Measurements from ENCODE around the gene MTA3.

The MTA3 gene

GRCh38 chr2:42777883-42778805 lies 209.7 kb downstream of the MTA3 start:
- no peak overlapping the region for H3K4me3 ChIP-seq (ENCODE audit: low read length)
- WGBS (ENCODE audit: insufficient coverage, insufficient read length) = no CpG with 5 or more reads among the region's 3 CpGs
- no peaks in the 10 kb centered on the region for H3K36me3 ChIP-seq (ENCODE audit: control insufficient read depth, insufficient read depth, low read length)
- DNase-seq (ENCODE audit: low read depth, low spot score) = no peak
- peaks cover 2% of the 10 kb centered on the region; the same call in 1 of the 2 replicates for H3K9me3 ChIP-seq (ENCODE audit: control insufficient read depth, insufficient read depth, low read length)
- H3K27ac ChIP-seq (ENCODE audit: low read length) = no peak overlapping the region
- H3K27me3 ChIP-seq (ENCODE audit: control insufficient read depth, insufficient read depth, low read length) = no peaks in the 10 kb centered on the region
- peaks cover 1% of the 10 kb centered on the region for H3K4me1 ChIP-seq (ENCODE audit: control insufficient read depth, insufficient read depth, low read length)

- Histone ChIP-seq H3K4me3 (ENCODE audit: low read length) (no peak overlapping the region), H3K36me3 (ENCODE audit: control insufficient read depth, insufficient read depth, low read length) (no peaks in the 10 kb centered on the region), H3K27me3 (ENCODE audit: control insufficient read depth, insufficient read depth, low read length) (no peaks in the 10 kb centered on the region), H3K9me3 (ENCODE audit: control insufficient read depth, insufficient read depth, low read length) (peaks cover 2% of the 10 kb centered on the region; the same call in 1 of the 2 replicates), H3K27ac (ENCODE audit: low read length) (no peak overlapping the region), H3K4me1 (ENCODE audit: control insufficient read depth, insufficient read depth, low read length) (no peaks in the 10 kb centered on the region; the same call in 1 of the 2 replicates)
- WGBS (ENCODE audit: insufficient coverage, insufficient read length) = no CpG with 5 or more reads among the region's 1 CpG
- DNase-seq (ENCODE audit: low read depth, low spot score) = no peak
Measured at GRCh38 chr2:42781181-42781580, 212.7 kb downstream of the MTA3 start.

DNA sequence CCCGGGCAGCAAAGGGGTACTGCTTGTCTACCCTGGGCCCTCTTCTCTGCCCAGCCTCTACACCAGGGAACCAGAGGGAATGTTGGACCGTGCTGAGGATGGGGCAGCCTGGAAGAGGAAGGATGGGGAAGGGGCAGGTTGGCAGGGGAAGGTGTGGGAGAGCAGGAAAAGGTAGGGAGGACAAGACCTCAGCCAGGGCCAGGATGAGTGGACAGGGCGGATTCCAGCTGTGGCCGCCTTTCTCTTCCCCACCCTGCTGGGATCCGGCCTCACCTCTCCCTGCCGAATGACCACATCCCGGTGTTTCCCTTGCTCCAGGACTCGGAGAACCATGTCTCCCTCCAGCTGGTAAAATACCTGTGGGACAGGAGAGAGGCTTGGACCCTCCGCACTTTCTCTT lies 215.1 kb downstream of the MTA3 start:
- no peak for DNase-seq (ENCODE audit: low read depth, low spot score)
- H3K27ac ChIP-seq (ENCODE audit: low read length) = no peak overlapping the region
- H3K4me3 ChIP-seq (ENCODE audit: low read length) = no peak overlapping the region
- H3K9me3 ChIP-seq (ENCODE audit: control insufficient read depth, insufficient read depth, low read length) = peaks cover 1% of the 10 kb centered on the region; the same call in 1 of the 2 replicates
- H3K36me3 ChIP-seq (ENCODE audit: control insufficient read depth, insufficient read depth, low read length) = no peaks in the 10 kb centered on the region
- no peaks in the 10 kb centered on the region for H3K27me3 ChIP-seq (ENCODE audit: control insufficient read depth, insufficient read depth, low read length)
- H3K4me1 ChIP-seq (ENCODE audit: control insufficient read depth, insufficient read depth, low read length) = no peaks in the 10 kb centered on the region; the same call in 1 of the 2 replicates
- WGBS (ENCODE audit: insufficient coverage, insufficient read length) = no CpG with 5 or more reads among the region's 9 CpGs

DNA sequence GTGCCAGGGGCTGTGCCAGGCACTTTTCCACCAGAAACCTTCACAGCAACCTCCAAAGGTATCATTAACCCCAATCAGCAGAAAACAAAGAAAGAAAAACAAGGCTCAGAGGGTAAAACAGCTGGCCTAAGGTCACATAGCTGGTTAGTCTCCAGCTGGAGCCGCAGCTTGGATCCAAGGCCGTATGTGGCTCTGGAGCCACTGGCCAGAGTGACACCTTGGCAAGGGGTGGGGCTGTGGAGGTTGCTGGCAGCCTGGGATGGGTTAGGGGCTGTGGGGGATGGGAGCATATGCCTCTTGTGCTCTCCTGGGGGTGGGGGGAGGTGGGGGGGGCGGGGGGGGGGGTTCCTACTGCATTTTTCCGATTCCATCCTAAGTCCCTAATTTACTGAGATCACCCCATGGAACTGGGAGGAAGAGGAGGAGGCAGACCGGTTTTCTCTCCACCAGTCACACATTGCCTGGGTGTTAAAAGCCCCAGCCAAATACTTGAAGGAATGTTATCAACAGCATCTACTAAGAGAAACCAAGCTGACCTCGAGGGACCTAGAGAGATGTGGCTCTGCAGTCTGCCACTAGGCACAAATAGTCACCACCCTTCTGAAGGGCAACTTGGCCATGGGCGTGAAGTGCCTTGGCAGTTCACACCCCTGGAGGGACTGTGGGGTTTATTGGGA lies 215.9 kb downstream of the MTA3 start:
- no peak overlapping the region for H3K27ac ChIP-seq (ENCODE audit: low read length)
- no peaks in the 10 kb centered on the region for H3K36me3 ChIP-seq (ENCODE audit: control insufficient read depth, insufficient read depth, low read length)
- no peak overlapping the region for H3K4me3 ChIP-seq (ENCODE audit: low read length)
- no peaks in the 10 kb centered on the region for H3K27me3 ChIP-seq (ENCODE audit: control insufficient read depth, insufficient read depth, low read length)
- DNase-seq (ENCODE audit: low read depth, low spot score) = no peak
- no peaks in the 10 kb centered on the region; the same call in 1 of the 2 replicates for H3K4me1 ChIP-seq (ENCODE audit: control insufficient read depth, insufficient read depth, low read length)
- H3K9me3 ChIP-seq (ENCODE audit: control insufficient read depth, insufficient read depth, low read length) = no peaks in the 10 kb centered on the region
- no CpG with 5 or more reads among the region's 7 CpGs for WGBS (ENCODE audit: insufficient coverage, insufficient read length)

- H3K4me3 ChIP-seq (ENCODE audit: low read length) = no peak overlapping the region
- no peaks in the 10 kb centered on the region for H3K27me3 ChIP-seq (ENCODE audit: control insufficient read depth, insufficient read depth, low read length)
- H3K4me1 ChIP-seq (ENCODE audit: control insufficient read depth, insufficient read depth, low read length) = no peaks in the 10 kb centered on the region; the same call in 1 of the 2 replicates
- no peak overlapping the region for H3K27ac ChIP-seq (ENCODE audit: low read length)
- no peak for DNase-seq (ENCODE audit: low read depth, low spot score)
- WGBS (ENCODE audit: insufficient coverage, insufficient read length) = no CpG with 5 or more reads among the region's 15 CpGs
- H3K9me3 ChIP-seq (ENCODE audit: control insufficient read depth, insufficient read depth, low read length) = no peaks in the 10 kb centered on the region
- no peaks in the 10 kb centered on the region for H3K36me3 ChIP-seq (ENCODE audit: control insufficient read depth, insufficient read depth, low read length)
Measured at GRCh38 chr2:42786561-42787345, 218.3 kb downstream of the MTA3 start.

DNA sequence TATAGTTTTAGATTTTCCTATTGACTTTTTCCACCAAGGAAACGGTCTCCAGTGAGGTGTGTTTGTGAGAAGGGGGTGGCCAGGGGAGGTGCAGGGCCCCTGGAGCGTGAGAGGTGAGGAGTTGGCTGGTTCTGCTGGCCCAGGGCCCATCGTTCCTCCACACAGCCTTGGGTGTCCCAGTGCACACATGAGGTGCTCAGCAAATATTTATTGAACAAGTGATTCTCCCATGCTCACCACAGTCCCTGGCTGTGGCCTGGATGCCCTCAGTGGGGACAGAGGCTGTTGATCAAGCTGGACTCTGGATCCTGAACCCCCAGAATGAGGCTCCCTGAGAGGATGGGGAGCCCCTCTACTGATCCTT lies 219.0 kb downstream of the MTA3 start:
- DNase-seq (ENCODE audit: low read depth, low spot score) = no peak
- Histone ChIP-seq H3K36me3 (ENCODE audit: control insufficient read depth, insufficient read depth, low read length) (no peaks in the 10 kb centered on the region), H3K27ac (ENCODE audit: low read length) (no peak overlapping the region), H3K4me1 (ENCODE audit: control insufficient read depth, insufficient read depth, low read length) (no peaks in the 10 kb centered on the region; the same call in 1 of the 2 replicates), H3K27me3 (ENCODE audit: control insufficient read depth, insufficient read depth, low read length) (no peaks in the 10 kb centered on the region), H3K4me3 (ENCODE audit: low read length) (no peak overlapping the region), H3K9me3 (ENCODE audit: control insufficient read depth, insufficient read depth, low read length) (no peaks in the 10 kb centered on the region)
- WGBS (ENCODE audit: insufficient coverage, insufficient read length) = no CpG with 5 or more reads among the region's 3 CpGs

DNA sequence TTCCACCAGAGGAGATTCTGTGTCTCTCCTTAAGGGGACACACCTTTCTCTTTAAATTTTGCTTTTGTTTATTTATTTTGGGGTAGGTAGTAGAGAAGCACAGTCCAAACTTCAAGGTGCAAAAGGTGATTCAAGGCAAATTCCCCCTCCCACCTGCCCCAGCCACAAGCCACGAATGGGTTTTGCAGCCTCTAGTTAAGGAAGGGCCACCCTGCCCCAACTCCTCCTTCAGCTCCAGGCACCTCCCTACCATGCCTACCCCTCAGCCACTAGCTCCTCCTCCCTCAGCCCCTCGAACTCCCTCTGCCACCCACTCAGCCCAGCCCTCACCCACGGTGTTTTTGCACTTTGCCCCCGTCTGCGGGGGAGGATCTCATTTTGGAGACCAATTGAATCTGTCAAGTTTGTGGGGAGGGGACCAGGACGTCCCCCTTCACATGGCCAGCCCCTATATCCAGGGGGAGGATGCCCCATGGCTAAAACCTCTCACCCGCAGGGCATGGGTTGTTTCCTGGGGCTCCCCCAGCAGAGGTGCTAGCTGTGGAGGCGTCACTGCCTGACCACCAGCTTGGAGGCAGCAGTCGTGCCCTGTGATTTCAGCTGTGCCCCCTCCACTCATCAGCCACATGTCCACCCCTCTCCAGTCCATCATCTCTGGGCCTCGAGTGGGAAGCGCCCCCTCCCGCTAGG lies 219.5 kb downstream of the MTA3 start:
- H3K9me3 ChIP-seq (ENCODE audit: control insufficient read depth, insufficient read depth, low read length) = no peaks in the 10 kb centered on the region
- H3K27ac ChIP-seq (ENCODE audit: low read length) = no peak overlapping the region
- no peaks in the 10 kb centered on the region for H3K36me3 ChIP-seq (ENCODE audit: control insufficient read depth, insufficient read depth, low read length)
- no peaks in the 10 kb centered on the region; the same call in 1 of the 2 replicates for H3K4me1 ChIP-seq (ENCODE audit: control insufficient read depth, insufficient read depth, low read length)
- H3K4me3 ChIP-seq (ENCODE audit: low read length) = no peak overlapping the region
- no peaks in the 10 kb centered on the region for H3K27me3 ChIP-seq (ENCODE audit: control insufficient read depth, insufficient read depth, low read length)
- no peak for DNase-seq (ENCODE audit: low read depth, low spot score)
- WGBS (ENCODE audit: insufficient coverage, insufficient read length) = no CpG with 5 or more reads among the region's 12 CpGs

GRCh38 chr2:42788478-42788793 lies 220.0 kb downstream of the MTA3 start:
- no peaks in the 10 kb centered on the region for H3K36me3 ChIP-seq (ENCODE audit: control insufficient read depth, insufficient read depth, low read length)
- H3K27ac ChIP-seq (ENCODE audit: low read length) = no peak overlapping the region
- WGBS (ENCODE audit: insufficient coverage, insufficient read length) = no CpG with 5 or more reads among the region's 9 CpGs
- no peak for DNase-seq (ENCODE audit: low read depth, low spot score)
- no peaks in the 10 kb centered on the region for H3K9me3 ChIP-seq (ENCODE audit: control insufficient read depth, insufficient read depth, low read length)
- no peaks in the 10 kb centered on the region for H3K4me1 ChIP-seq (ENCODE audit: control insufficient read depth, insufficient read depth, low read length)
- H3K4me3 ChIP-seq (ENCODE audit: low read length) = no peak overlapping the region
- no peaks in the 10 kb centered on the region for H3K27me3 ChIP-seq (ENCODE audit: control insufficient read depth, insufficient read depth, low read length)

GRCh38 chr2:42788882-42789281 lies 220.4 kb downstream of the MTA3 start:
- no CpG with 5 or more reads among the region's 4 CpGs for WGBS (ENCODE audit: insufficient coverage, insufficient read length)
- DNase-seq (ENCODE audit: low read depth, low spot score) = no peak
- H3K27me3 ChIP-seq (ENCODE audit: control insufficient read depth, insufficient read depth, low read length) = no peaks in the 10 kb centered on the region
- no peak overlapping the region for H3K27ac ChIP-seq (ENCODE audit: low read length)
- H3K4me1 ChIP-seq (ENCODE audit: control insufficient read depth, insufficient read depth, low read length) = no peaks in the 10 kb centered on the region; the same call in 1 of the 2 replicates
- H3K36me3 ChIP-seq (ENCODE audit: control insufficient read depth, insufficient read depth, low read length) = no peaks in the 10 kb centered on the region
- H3K4me3 ChIP-seq (ENCODE audit: low read length) = no peak overlapping the region
- no peaks in the 10 kb centered on the region for H3K9me3 ChIP-seq (ENCODE audit: control insufficient read depth, insufficient read depth, low read length)

GRCh38 chr2:42789751-42790150 lies 221.3 kb downstream of the MTA3 start:
- no peaks in the 10 kb centered on the region for H3K9me3 ChIP-seq (ENCODE audit: control insufficient read depth, insufficient read depth, low read length)
- no CpG with 5 or more reads among the region's 2 CpGs for WGBS (ENCODE audit: insufficient coverage, insufficient read length)
- peaks cover 2% of the 10 kb centered on the region; the same call in 1 of the 2 replicates for H3K4me1 ChIP-seq (ENCODE audit: control insufficient read depth, insufficient read depth, low read length)
- no peaks in the 10 kb centered on the region for H3K36me3 ChIP-seq (ENCODE audit: control insufficient read depth, insufficient read depth, low read length)
- no peak overlapping the region for H3K27ac ChIP-seq (ENCODE audit: low read length)
- H3K27me3 ChIP-seq (ENCODE audit: control insufficient read depth, insufficient read depth, low read length) = no peaks in the 10 kb centered on the region
- no peak for DNase-seq (ENCODE audit: low read depth, low spot score)
- H3K4me3 ChIP-seq (ENCODE audit: low read length) = no peak overlapping the region
